GM03348 (cell line): ENCODE data around the gene ZDHHC5.
"Not testable (repeated sequence)": the region's sequence is repeated elsewhere in the genome, so short reads cannot be mapped to it uniquely, and the experiment has no call there.

Experiments
- DNase-seq: peaks from one replicate; pipeline ENCODE4 v3.0.0; 2012; ENCODE audit warnings: low spot score

ZDHHC5 gene

GRCh38 chr11:57667117-57667735, 688 bp upstream of the ZDHHC5 start:
- peak; percentile 96 for DNase-seq

GRCh38 chr11:57668434-57668782, 494 bp downstream of the ZDHHC5 start:
- no peak for DNase-seq

- no peak for DNase-seq
Measured at GRCh38 chr11:57674251-57674650, 6.3 kb downstream of the ZDHHC5 start.

GRCh38 chr11:57675176-57675941, 7.4 kb downstream of the ZDHHC5 start:
- no peak for DNase-seq

GRCh38 chr11:57679396-57679795, 11.5 kb downstream of the ZDHHC5 start:
- no peak for DNase-seq

GRCh38 chr11:57680552-57680874, 12.6 kb downstream of the ZDHHC5 start:
- DNase-seq = peak; percentile 16

GRCh38 chr11:57681168-57681567, 13.3 kb downstream of the ZDHHC5 start:
- DNase-seq = no peak

- not testable (repeated sequence) for DNase-seq
Measured at GRCh38 chr11:57690474-57690873, 22.6 kb downstream of the ZDHHC5 start.

GRCh38 chr11:57698843-57699365, 31.0 kb downstream of the ZDHHC5 start:
- no peak for DNase-seq

- no peak for DNase-seq
Measured at GRCh38 chr11:57699813-57700212, 31.9 kb downstream of the ZDHHC5 start.

GRCh38 chr11:57700425-57700824, 32.5 kb downstream of the ZDHHC5 start:
- DNase-seq = no peak

- no peak for DNase-seq
Measured at GRCh38 chr11:57703341-57703740, 35.4 kb downstream of the ZDHHC5 start.

GRCh38 chr11:57704932-57705331, 37.0 kb downstream of the ZDHHC5 start:
- DNase-seq = no peak

- not testable (repeated sequence) for DNase-seq
Measured at GRCh38 chr11:57705432-57705831, 37.5 kb downstream of the ZDHHC5 start.

- DNase-seq = no peak
Measured at GRCh38 chr11:57709802-57710367, 42.0 kb downstream of the ZDHHC5 start.

GRCh38 chr11:57711414-57712255, 43.7 kb downstream of the ZDHHC5 start, which contains the start of gene MED19:
TSS of gene MED19 (minus strand) at chr11:57712215. CDS start at chr11:57712179, 36 bp downstream.
- peak; percentile 81 for DNase-seq

GRCh38 chr11:57712256-57713150, 44.6 kb downstream of the ZDHHC5 start, which contains the start of gene TMX2:
TSS of gene TMX2 (plus strand) at chr11:57712593. CDS start at chr11:57712619, 26 bp downstream.
- peak; percentile 95 for DNase-seq

- DNase-seq = no peak
Measured at GRCh38 chr11:57713835-57714234, 45.9 kb downstream of the ZDHHC5 start.

GRCh38 chr11:57716726-57717125, 48.8 kb downstream of the ZDHHC5 start:
- not testable (repeated sequence) for DNase-seq

- DNase-seq = no peak
Measured at GRCh38 chr11:57727185-57727584, 59.3 kb downstream of the ZDHHC5 start.

- no peak for DNase-seq
Measured at GRCh38 chr11:57728829-57729228, 60.9 kb downstream of the ZDHHC5 start.
